NB4 (cell line): Measurements from ENCODE around the gene TFPI.

Experiments
- DNase-seq: peaks from one replicate; pipeline ENCODE4 v3.0.0; 2010; ENCODE audit warnings: low read depth
- H3K4me3 ChIP-seq: one replicate; pipeline ENCODE4 v1.5.1; 2011; ENCODE audit warnings: mild to moderate bottlenecking, low read depth, low read length, moderate library complexity
- MYC ChIP-seq: IDR thresholded peaks from 2 replicates; pipeline ENCODE4 v1.6.1; 2011; ENCODE audit warnings: low read depth, low read length
- POLR2A ChIP-seq: IDR thresholded peaks from 2 replicates; pipeline ENCODE4 v1.6.1; 2011; ENCODE audit warnings: mild to moderate bottlenecking; ENCODE audit not compliant: insufficient read length; ENCODE audit errors: extremely low read depth
- TF ChIP-seq, protein P1 (sequence below): IDR thresholded peaks from one replicate; pipeline ENCODE4 v1.5.1; 2012; ENCODE audit warnings: low read depth, low read length
- TF ChIP-seq, protein P2 (sequence below): IDR thresholded peaks from 2 replicates; pipeline ENCODE4 v1.6.1; 2011; ENCODE audit warnings: low read depth, low read length

The TFPI gene

DNA sequence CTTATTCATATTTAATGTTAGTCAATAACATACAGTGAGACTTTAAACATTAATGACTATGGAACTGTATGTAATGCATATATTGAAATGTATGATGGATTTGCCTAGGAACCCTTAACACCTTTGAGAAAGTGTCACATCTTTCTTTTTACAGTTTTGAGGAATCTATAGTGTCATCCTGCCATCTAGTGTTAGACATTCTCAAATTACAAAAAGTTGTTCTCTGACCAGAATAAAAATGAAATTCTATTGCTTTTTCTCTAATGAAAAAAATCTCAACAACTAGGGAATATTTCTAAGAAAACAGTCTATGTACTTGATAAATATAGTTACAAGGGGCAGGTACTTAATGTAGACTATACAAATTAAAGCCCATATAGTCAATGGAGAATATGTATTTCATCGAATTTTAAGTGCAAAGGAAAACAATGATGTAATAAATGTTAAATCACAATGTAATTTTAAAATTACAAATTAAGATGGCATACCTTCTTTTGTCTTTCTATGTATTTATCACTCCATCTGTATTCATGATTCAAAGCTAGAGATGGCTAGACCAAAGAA is 101.1 kb downstream of the TFPI start:
- DNase-seq, result peak; percentile 33
- TF ChIP-seq, protein P1, sequence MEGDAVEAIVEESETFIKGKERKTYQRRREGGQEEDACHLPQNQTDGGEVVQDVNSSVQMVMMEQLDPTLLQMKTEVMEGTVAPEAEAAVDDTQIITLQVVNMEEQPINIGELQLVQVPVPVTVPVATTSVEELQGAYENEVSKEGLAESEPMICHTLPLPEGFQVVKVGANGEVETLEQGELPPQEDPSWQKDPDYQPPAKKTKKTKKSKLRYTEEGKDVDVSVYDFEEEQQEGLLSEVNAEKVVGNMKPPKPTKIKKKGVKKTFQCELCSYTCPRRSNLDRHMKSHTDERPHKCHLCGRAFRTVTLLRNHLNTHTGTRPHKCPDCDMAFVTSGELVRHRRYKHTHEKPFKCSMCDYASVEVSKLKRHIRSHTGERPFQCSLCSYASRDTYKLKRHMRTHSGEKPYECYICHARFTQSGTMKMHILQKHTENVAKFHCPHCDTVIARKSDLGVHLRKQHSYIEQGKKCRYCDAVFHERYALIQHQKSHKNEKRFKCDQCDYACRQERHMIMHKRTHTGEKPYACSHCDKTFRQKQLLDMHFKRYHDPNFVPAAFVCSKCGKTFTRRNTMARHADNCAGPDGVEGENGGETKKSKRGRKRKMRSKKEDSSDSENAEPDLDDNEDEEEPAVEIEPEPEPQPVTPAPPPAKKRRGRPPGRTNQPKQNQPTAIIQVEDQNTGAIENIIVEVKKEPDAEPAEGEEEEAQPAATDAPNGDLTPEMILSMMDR, result no peak
- TF ChIP-seq MYC (no peak), POLR2A (no peak)
- TF ChIP-seq, protein P2, sequence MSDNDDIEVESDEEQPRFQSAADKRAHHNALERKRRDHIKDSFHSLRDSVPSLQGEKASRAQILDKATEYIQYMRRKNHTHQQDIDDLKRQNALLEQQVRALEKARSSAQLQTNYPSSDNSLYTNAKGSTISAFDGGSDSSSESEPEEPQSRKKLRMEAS, result no peak

DNA sequence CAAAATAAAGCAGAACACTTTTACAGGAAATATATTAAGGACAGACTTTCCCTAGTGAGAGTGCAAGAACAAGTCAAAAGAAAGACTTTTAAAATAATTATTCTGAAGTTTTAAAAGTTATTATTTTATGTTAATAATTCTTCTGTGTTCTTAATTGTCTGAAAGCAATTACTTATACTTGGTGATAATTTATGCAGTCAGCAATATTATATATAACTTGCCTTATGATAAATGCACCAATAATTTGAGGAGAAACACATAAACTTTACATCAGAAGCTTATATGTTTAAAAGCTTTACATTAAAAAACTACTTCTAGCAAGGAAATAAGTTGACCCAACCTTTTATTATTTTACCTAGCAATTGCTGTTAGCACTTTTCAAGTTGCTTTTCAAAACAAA is 102.7 kb downstream of the TFPI start:
- DNase-seq, result no peak
- H3K4me3 ChIP-seq, result no peak overlapping the region
- TF ChIP-seq, protein P2, result no peak
- TF ChIP-seq POLR2A (no peak), MYC (no peak)
- TF ChIP-seq, protein P1, result no peak

More for the DNA sequence above, 101.1 kb downstream of the TFPI start:
- no peak overlapping the region for H3K4me3 ChIP-seq

DNA sequence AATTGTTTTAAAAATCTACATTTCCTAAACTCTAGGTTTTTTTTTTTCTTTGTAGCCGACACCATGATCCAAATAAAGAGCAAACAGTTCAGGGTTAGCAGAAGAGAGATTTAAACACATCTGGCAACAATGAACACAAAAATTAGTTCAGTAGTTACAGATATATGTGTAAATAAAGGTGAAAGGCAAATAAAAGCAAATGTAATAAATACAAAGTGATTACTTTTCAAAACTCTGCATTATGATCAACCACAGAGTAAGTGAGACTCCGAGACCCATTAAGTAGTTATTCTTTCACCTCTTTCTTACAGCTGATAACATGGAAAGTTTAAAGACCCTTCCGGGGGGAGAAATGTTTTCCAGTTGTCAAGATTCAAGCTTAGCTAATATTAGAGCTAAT is 106.9 kb downstream of the TFPI start:
- no peak overlapping the region for H3K4me3 ChIP-seq
- TF ChIP-seq MYC, result no peak
- TF ChIP-seq, protein P1, result no peak
- TF ChIP-seq, protein P2, result no peak
- no peak for TF ChIP-seq POLR2A
- DNase-seq, result no peak

DNA sequence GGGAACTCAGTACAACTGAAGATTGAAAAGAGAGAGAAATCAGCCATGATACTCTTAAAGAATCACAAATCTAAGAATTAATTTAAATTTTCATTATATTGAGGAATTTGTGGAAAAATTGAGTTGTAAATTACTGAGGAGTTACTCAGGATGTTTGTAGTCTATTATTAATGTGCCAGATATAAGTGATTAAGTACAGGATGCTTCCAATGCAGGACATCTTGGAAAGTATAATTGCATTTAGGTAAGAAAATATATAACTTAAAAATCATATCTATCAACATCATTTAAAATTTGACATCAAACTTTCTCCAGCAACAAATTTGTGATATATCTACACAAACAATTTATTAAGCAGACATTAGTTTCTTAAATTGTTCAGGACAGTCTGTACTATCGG is 107.5 kb downstream of the TFPI start:
- H3K4me3 ChIP-seq, result no peak overlapping the region
- DNase-seq, result no peak
- no peak for TF ChIP-seq POLR2A
- no peak for TF ChIP-seq MYC
- TF ChIP-seq, protein P2, result no peak
- TF ChIP-seq, protein P1, result no peak

DNA sequence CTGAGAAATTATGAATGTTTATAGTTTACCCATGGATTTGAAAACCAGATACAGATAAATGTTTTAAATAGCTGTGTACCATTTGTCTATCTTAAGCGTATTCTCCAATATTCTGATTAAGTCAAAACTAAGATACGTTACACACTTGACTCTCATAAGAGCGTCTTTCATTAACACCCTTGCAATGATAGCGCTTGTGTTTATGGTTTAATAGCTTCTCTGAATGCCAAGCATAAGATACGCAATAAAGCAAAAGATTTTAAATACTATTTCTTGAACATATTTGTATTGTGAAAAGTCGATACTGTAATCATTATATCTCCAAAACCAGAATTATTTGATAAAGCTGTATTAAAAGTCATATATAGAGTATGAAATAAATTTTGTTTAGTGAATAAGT is 109.2 kb downstream of the TFPI start:
- no peak overlapping the region for H3K4me3 ChIP-seq
- TF ChIP-seq, protein P2, result no peak
- no peak for TF ChIP-seq MYC
- TF ChIP-seq, protein P1, result no peak
- TF ChIP-seq POLR2A, result no peak
- no peak for DNase-seq

DNA sequence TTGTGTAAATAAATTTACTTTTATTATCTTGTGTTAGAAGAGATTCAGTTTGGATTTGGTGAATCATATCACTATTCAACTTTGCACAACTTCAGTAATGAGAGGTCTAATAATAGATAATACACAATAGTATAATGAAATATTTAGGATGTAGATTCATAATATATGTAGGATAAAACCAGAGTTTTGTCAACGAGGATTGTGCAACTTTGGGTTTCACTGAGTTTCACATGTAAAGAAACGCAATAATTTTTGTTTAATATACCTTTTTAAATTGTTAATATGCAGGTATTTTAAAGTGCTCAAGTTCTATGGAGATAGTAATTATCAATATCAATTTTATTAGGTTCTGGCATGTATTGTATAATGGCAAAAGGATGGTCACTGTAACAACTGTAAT is 111.5 kb downstream of the TFPI start:
- no peak for TF ChIP-seq POLR2A
- no peak for TF ChIP-seq MYC
- TF ChIP-seq, protein P1, result no peak
- TF ChIP-seq, protein P2, result no peak
- no peak overlapping the region for H3K4me3 ChIP-seq
- DNase-seq, result no peak
